ENCODE data around the gene NUAK2.
"Not testable (repeated sequence)": the region's sequence is repeated elsewhere in the genome, so short reads cannot be mapped to it uniquely, and the experiment has no call there.

Gene NUAK2

GRCh38 chr1:205294175-205294917, 27.2 kb downstream of the NUAK2 start:
- DNase-seq = no peak

GRCh38 chr1:205293350-205294074, 28.0 kb downstream of the NUAK2 start:
- DNase-seq = no peak

DNA sequence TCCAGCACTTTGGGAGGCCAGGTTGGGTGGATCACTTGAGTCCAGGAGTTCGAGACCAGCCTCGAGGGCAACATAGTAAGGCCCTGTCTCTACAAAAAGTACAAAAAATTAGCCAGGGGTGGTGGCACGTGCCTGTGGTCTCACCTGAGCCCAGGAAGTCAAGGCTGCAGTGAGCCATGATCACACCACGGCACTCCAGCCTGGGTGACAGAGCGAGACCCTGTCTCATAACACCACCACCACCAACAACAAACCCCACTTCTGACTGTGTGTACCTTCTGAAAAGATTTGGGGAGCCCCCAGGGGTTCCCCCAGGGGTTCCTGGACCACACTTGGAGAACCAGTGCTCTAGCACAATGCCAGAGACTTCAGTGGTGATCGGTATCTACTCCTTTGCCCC, 29.9 kb downstream of the NUAK2 start:
- no peak for DNase-seq

DNA sequence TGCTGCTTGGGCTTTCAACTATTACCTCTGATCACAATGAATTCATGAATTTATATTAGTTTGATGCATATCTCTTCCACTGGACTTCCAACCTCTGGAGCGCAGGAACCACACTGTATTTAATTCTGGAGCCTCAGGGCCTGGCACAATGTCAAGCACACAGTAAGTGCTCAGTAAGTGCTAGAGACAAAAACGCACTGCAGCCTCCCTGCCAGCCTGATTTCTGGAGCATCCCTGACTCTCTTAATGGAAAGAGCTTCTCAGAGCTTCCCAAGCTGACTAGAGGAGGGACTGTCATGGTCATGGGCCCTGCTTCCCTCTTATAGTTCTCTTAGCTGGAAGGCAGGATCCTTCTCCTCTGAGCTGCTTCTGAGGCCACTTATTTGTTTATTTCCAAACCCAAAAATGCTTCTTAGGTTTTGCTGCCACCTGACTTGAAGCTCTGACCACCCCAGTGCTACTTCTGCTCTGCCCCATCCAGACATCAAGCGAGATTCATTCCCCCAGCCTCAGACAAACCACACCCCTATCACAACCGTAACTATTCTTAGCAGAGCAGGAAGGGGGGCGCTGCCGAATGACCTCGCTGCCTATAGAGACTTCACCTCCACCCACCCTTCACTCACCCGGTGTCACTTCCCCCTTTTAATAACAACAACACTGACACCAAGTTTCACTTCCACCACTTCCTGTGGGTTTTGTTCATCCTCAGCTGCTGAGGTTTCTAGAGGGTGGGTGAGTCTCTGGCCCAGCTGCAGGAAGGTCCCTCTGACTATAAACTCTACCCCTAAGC, 33.6 kb downstream of the NUAK2 start:
- DNase-seq = no peak

- DNase-seq = no peak
Measured at GRCh38 chr1:205287076-205287475, 34.5 kb downstream of the NUAK2 start.

DNA sequence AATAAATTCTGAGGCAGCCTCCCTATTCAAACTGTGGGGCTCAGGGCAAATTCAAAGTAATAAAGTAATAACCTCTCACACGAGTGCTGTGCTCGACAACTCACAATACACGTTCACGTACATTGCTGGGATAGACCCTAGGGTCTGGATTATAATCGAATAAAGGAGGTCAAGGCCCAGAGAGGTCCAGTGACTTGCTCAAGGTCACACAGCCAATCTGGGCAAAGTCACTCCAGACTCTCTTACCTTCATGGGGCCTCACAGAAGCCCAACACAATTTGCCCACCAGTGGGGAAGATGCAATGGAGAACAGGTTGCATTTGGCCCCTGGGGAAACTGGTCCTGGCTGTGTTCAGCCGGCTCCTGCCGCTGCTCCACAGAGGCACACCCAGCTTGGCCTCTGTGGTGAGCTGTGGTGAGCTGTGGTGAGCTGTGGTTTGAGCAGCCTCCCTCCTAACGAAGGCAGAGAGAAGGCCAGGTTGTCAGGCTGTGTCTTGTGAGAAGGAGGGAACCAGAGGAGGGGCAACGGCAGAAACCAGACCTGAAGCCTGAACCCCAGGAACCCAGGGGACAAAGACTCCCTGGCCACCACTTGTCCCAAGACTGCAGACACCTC, 35.1 kb downstream of the NUAK2 start:
- no peak for DNase-seq

- DNase-seq = no peak
Measured at GRCh38 chr1:205285381-205286101, 36.0 kb downstream of the NUAK2 start.

DNA sequence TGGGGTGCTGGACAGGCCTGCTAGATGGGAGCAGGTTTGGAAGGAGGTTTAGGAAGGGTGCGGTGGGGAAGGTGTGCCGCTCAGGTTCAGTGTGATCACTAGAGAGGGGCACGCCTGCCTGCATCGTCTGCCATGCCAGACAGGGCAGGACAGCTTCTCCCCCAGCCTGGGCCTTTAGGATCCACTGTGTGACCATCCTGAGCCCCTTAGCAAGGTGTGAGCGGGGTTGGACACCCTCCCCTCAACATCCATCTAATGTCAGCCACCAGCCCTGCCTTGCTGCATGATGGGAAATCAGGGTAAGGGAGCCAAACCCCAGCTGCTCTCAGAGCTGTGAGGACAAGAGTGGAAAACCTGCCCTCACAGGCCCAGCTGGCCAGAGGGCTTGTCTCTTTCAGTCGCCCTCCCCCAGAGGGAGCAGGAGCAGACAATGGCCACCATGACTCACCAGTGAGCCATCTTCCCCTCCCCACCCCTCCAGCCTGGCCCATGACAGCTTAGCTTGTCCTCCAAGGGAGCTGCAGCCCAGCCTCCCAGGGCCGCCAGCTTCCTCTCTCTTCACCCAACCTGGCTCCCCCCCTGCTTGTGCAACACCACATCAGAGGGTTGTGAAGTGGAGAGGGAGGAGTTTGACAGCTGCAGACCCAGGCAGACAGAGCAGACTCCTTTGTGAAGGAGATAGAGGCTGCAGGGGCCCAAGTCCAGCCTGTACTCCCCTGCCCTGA, 37.0 kb downstream of the NUAK2 start:
- peak; percentile 69 to 93 for DNase-seq

DNA sequence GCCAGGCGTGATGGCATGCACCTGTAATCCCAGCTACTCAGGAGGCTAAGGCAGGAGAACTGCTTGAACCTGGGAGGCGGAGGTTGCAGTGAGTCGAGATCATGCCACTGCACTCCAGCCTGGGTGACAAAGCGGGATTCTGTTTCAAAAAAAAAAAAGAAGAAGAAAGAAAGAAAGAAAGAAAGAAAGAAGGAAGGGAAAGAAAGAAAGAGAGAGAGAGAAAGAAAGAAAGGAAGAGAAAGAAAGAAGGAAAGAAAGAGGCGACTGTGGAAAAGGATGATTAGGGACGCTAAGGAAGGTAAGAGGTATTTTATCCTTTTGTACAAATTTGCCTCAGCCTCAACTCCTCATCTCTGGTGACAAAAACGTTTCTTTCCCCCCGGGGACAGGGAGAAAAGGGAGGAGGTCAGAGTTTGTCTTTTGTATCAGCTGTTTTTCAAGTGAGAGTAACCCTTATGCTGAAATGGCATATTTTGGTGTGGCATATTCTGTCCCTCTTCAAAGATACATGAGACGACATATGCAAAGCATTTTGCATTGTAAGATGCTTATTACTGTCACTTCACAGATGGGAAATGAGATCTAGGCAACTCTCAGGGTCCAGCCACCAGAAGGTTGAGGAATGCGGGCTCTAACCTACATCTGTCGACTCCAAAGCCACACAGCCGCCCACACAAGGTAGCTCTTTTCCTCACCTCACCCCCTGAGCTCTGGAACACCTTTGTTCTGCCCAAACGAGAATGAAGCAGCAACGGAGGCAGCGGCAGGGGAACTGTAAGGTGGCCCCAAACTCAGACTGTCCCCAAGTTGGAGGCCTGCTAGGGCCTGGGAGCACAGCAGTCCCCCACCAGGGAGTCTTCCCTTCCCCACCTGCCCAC, 38.0 kb downstream of the NUAK2 start:
- no peak for DNase-seq

DNA sequence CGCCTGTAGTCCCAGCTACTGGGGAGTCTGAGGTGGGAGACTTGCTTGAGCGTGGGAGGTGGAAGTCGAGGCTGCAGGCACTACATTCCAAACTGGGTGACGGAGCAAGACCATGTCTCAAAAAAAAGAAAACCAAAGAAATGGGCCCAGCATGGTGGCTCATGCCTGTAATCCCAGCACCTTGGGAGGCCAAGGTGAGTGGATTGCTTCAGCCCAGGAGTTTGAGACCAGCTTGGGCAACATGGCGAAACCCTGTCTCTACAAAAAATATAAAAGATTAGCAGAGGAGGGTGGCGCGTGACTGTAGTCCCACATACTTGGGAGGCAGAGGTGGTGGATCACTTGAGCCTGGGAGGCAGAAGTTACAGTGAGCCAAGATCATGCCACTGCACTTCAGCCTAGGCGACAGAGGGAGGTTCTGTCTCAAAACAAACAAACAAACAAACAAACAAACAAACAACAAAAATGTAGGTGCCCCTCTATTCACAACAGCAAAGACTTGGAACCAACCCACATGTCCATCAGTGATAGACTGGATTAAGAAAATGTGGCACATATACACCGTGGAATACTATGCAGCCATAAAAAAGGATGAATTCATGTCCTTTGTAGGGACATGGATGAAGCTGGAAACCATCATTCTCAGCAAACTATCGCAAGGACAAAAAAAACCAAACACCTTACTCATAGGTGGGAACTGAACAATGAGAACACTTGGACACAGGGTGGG, 40.7 kb downstream of the NUAK2 start:
- DNase-seq = not testable (repeated sequence)

GRCh38 chr1:205279986-205280385, 41.6 kb downstream of the NUAK2 start:
- DNase-seq = no peak

DNA sequence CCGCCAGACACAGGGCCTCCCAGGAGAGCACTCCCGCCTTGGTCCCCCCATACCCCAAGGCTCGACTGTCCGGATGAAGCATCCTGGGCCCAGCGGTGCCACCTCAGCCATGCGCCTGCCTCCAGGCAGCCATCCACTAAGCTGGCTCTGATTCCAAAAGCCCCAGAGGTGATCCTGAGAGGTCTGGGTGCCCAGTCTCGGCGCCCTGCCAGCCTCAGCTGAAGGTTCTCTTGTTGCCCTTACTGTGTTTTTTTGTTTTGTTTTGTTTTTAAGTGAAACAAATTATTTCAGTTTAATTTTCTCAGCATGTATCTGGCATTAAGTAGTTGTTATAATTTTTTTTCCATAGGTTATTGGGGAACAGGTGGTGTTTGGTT, 44.9 kb downstream of the NUAK2 start:
- no peak for DNase-seq

GRCh38 chr1:205275916-205276688, 45.4 kb downstream of the NUAK2 start:
- DNase-seq = no peak

GRCh38 chr1:205275133-205275532, 46.4 kb downstream of the NUAK2 start:
- no peak for DNase-seq

DNA sequence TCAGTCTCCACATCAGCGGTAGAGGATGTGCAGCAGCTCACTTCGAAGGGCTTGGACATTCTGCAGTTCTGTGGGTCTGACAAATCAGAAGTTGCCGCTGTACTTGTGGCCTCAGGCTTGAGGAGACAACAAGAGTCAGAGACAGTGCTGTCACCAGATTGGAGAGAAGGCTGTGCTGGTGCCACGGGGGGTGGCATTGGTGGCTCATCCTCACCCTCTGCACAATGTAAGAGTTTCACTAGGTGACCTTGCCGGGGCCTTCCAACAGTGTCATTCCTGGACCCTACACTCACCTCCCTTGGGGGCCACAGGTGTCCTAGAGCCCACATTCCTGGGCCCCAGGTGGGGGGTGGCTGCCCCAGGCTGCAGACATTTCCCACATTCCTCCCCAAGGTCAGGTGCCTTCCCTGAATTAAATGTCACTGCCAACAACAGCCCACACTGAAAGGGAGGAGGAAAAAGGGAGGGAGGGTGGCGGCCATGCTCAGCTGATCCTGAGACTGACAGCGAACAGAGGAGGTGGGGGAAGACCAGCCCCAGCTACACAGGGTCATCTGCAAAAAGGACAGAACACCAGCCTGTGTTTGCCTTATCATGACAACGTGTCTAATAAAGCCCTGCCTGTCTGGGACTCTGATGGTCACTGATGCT, 47.4 kb downstream of the NUAK2 start:
- no peak for DNase-seq

- peak; percentile 93 to 97 for DNase-seq
Measured at GRCh38 chr1:205273551-205273982, 48.0 kb downstream of the NUAK2 start.

GRCh38 chr1:205272536-205272935, 49.0 kb downstream of the NUAK2 start:
- no peak for DNase-seq

GRCh38 chr1:205271745-205272144, 49.8 kb downstream of the NUAK2 start:
- no peak for DNase-seq

GRCh38 chr1:205271277-205271676, 50.3 kb downstream of the NUAK2 start:
- DNase-seq = no peak
